Thyroid gland (tissue), 4 donors: ENCODE measurements around the gene FOXL3.

Experiments used
- POLR2A ChIP-seq, 2 donors: fragments of 450-650 bp; IDR thresholded peaks; one replicate each; pipeline ENCODE4 v1.6.1; 2017; ENCODE audit warnings: antibody characterized with exemption in 2 of 2, mild to moderate bottlenecking in 2 of 2, moderate library complexity in 1 of 2
- TF ChIP-seq, protein P1 (sequence below), 6 experiments: fragments of 200-600 bp in 3 of 6; fragments of 450-650 bp in 3 of 6; sonication (generic) in 3 of 6; IDR thresholded peaks; one replicate each; pipeline ENCODE4 v1.5.1; 2016 to 2019; ENCODE audit warnings: antibody characterized with exemption in 6 of 6, mild to moderate bottlenecking in 2 of 6, inconsistent platforms in 1 of 6, moderate library complexity in 1 of 6

DNA sequence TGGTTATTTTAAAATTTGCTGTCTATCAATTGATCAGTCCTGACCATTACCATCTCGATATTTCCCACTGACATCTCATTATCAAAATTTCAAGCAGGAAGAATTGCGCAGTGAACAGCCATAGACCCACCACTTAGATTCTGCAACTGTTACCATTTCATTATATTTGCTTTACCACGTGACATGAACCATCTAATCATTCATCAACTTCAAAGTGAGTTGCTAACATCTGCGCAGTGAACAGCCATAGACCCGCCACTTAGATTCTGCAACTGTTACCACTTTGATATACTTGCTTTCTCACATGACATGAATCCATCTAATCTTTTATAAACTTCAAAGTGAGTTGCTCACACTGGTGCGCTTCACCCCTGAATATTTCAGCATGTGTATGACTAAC is 22.5 kb downstream of the FOXL3 start:
- TF ChIP-seq POLR2A (IDR thresholded peaks at IDR 0.05): no peak
- TF ChIP-seq, protein P1, sequence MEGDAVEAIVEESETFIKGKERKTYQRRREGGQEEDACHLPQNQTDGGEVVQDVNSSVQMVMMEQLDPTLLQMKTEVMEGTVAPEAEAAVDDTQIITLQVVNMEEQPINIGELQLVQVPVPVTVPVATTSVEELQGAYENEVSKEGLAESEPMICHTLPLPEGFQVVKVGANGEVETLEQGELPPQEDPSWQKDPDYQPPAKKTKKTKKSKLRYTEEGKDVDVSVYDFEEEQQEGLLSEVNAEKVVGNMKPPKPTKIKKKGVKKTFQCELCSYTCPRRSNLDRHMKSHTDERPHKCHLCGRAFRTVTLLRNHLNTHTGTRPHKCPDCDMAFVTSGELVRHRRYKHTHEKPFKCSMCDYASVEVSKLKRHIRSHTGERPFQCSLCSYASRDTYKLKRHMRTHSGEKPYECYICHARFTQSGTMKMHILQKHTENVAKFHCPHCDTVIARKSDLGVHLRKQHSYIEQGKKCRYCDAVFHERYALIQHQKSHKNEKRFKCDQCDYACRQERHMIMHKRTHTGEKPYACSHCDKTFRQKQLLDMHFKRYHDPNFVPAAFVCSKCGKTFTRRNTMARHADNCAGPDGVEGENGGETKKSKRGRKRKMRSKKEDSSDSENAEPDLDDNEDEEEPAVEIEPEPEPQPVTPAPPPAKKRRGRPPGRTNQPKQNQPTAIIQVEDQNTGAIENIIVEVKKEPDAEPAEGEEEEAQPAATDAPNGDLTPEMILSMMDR (IDR thresholded peaks at IDR 0.05): no peak
